Measurements from ENCODE around the gene ABCC1.

ABCC1 gene

DNA sequence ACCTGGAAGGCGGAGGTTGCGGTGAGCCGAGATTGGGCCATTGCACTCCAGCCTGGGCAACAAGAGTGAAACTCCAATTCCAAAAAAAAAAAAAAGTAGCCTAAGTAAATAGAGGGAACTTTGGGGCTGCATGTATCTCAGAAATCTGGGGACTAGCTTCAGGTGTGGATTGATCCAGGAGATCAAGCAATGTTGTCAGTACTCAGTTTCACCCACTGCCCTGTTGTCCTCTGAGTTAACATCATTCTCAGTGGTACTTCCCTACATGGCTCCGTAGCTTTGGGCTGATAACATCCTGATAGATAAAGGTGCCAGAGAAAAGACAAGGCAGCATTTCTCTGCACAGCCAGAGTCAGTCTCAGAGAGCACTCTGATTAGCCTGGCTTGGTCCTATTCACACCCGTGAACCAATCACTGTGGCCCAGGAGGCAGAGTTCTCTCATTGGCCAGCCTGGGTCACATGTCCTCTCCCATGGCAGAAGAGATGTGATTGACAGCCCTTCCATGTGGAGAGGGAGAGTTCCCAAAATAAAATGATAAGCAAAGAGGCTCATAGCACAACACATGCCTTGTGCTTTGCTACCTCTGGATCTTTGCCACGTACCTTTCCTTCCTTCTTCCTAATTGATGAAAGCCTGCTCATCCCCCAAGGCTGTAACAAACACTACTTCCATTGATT is 99.6 kb downstream of the ABCC1 start:
- Histone ChIP-seq H3F3A (ENCODE audit: control insufficient read depth, insufficient read depth) (no peaks in the 10 kb centered on the region), H3K4me1 (ENCODE audit: control insufficient read depth, low read length) (peaks cover 16% of the 10 kb centered on the region), H3K36me3 (ENCODE audit: control insufficient read depth, low read length) (peaks cover 72% of the 10 kb centered on the region), H4K20me1 (ENCODE audit: control insufficient read depth, insufficient read depth, low read depth, low read length) (no peaks in the 10 kb centered on the region), H3K79me2 (ENCODE audit: control insufficient read depth, low read length) (no peaks in the 10 kb centered on the region), H3K9me3 (ENCODE audit: control insufficient read depth, insufficient read depth, low read length) (no peaks in the 10 kb centered on the region), H3K4me3 (ENCODE audit: low read length) (no peak overlapping the region), H3K27ac (ENCODE audit: low read depth, low read length) (no peak overlapping the region), H3K9me2 (replicated peaks; ENCODE audit: control insufficient read depth, low read length) (no peaks in the 10 kb centered on the region), H3K27me3 (ENCODE audit: control insufficient read depth, low read length) (no peaks in the 10 kb centered on the region), H3K4me2 (ENCODE audit: low read length) (no peak overlapping the region)
- TF ChIP-seq, protein P1, sequence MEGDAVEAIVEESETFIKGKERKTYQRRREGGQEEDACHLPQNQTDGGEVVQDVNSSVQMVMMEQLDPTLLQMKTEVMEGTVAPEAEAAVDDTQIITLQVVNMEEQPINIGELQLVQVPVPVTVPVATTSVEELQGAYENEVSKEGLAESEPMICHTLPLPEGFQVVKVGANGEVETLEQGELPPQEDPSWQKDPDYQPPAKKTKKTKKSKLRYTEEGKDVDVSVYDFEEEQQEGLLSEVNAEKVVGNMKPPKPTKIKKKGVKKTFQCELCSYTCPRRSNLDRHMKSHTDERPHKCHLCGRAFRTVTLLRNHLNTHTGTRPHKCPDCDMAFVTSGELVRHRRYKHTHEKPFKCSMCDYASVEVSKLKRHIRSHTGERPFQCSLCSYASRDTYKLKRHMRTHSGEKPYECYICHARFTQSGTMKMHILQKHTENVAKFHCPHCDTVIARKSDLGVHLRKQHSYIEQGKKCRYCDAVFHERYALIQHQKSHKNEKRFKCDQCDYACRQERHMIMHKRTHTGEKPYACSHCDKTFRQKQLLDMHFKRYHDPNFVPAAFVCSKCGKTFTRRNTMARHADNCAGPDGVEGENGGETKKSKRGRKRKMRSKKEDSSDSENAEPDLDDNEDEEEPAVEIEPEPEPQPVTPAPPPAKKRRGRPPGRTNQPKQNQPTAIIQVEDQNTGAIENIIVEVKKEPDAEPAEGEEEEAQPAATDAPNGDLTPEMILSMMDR (IDR thresholded peaks at IDR 0.05; ENCODE audit: low read depth, low read length, poor library complexity, severe bottlenecking): no peak
- no peak for TF ChIP-seq EZH2phosphoT487 (IDR thresholded peaks at IDR 0.05; ENCODE audit: borderline replicate concordance, low read length)

DNA sequence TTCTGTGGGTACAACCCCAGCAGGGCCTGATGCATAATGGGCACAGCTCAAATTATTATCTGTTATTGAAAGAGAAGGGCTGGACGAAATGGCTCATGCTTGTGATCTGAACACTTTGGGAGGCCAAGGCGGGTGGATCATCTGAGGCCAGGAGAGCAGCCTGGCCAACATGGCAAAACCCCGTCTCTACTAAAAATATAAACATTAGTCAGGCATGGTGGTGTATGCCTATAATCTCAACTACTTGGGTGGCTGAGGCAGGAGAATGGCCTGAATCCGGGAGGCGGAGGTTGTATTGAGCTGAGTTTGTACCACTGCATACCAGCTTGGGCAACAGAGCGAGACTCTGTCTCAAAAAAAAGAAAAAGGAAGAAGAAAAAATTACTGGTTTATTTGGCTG is 100.7 kb downstream of the ABCC1 start:
- Histone ChIP-seq H3K4me2 (ENCODE audit: low read length) (no peak overlapping the region), H4K20me1 (ENCODE audit: control insufficient read depth, insufficient read depth, low read depth, low read length) (no peaks in the 10 kb centered on the region), H3F3A (ENCODE audit: control insufficient read depth, insufficient read depth) (no peaks in the 10 kb centered on the region), H3K79me2 (ENCODE audit: control insufficient read depth, low read length) (no peaks in the 10 kb centered on the region), H3K27ac (ENCODE audit: low read depth, low read length) (no peak overlapping the region), H3K9me3 (ENCODE audit: control insufficient read depth, insufficient read depth, low read length) (no peaks in the 10 kb centered on the region), H3K9me2 (replicated peaks; ENCODE audit: control insufficient read depth, low read length) (no peaks in the 10 kb centered on the region), H3K4me3 (ENCODE audit: low read length) (no peak overlapping the region), H3K27me3 (ENCODE audit: control insufficient read depth, low read length) (no peaks in the 10 kb centered on the region), H3K4me1 (ENCODE audit: control insufficient read depth, low read length) (peaks cover 16% of the 10 kb centered on the region), H3K36me3 (ENCODE audit: control insufficient read depth, low read length) (peaks cover 65% of the 10 kb centered on the region)
- TF ChIP-seq, protein P1 (IDR thresholded peaks at IDR 0.05; ENCODE audit: low read depth, low read length, poor library complexity, severe bottlenecking): no peak
- no peak for TF ChIP-seq EZH2phosphoT487 (IDR thresholded peaks at IDR 0.05; ENCODE audit: borderline replicate concordance, low read length)

DNA sequence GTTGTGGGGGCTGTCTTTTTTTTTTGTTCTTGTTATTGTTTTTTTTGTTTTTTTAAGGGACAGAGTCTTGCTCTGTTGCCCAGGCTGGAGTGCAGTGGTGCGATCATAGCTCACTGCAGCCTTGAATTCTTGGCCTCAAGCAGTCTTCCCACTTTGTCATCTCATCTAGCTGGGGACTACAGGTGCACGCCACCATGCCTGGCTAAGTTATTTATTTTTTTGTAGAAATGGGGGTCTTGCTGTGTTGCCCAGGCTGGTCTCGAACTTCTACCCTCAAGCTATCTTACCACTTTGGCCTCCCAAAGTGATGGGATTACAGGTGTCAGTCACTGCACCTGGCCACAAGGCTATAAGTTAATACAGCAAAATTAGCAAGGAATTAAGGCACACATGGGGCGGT is 101.7 kb downstream of the ABCC1 start:
- Histone ChIP-seq H3K36me3 (ENCODE audit: control insufficient read depth, low read length) (peaks cover 59% of the 10 kb centered on the region), H3F3A (ENCODE audit: control insufficient read depth, insufficient read depth) (no peaks in the 10 kb centered on the region), H3K4me3 (ENCODE audit: low read length) (no peak overlapping the region), H3K4me1 (ENCODE audit: control insufficient read depth, low read length) (peaks cover 16% of the 10 kb centered on the region), H3K9me2 (replicated peaks; ENCODE audit: control insufficient read depth, low read length) (no peaks in the 10 kb centered on the region), H3K27me3 (ENCODE audit: control insufficient read depth, low read length) (no peaks in the 10 kb centered on the region), H3K4me2 (ENCODE audit: low read length) (no peak overlapping the region), H3K27ac (ENCODE audit: low read depth, low read length) (no peak overlapping the region), H3K79me2 (ENCODE audit: control insufficient read depth, low read length) (no peaks in the 10 kb centered on the region), H4K20me1 (ENCODE audit: control insufficient read depth, insufficient read depth, low read depth, low read length) (no peaks in the 10 kb centered on the region), H3K9me3 (ENCODE audit: control insufficient read depth, insufficient read depth, low read length) (no peaks in the 10 kb centered on the region)
- TF ChIP-seq, protein P1 (IDR thresholded peaks at IDR 0.05; ENCODE audit: low read depth, low read length, poor library complexity, severe bottlenecking): no peak
- no peak for TF ChIP-seq EZH2phosphoT487 (IDR thresholded peaks at IDR 0.05; ENCODE audit: borderline replicate concordance, low read length)

Data from DOHH2 (cell line).